Middle frontal gyrus (tissue), 1 donor: Measurements from ENCODE around the gene LRRC74B.

Experiments
- DNase-seq: peaks from one replicate; pipeline ENCODE4 v3.0.0-alpha.2; 2015; ENCODE audit warnings: low spot score; ENCODE audit errors: extremely low spot score

Gene LRRC74B

DNA sequence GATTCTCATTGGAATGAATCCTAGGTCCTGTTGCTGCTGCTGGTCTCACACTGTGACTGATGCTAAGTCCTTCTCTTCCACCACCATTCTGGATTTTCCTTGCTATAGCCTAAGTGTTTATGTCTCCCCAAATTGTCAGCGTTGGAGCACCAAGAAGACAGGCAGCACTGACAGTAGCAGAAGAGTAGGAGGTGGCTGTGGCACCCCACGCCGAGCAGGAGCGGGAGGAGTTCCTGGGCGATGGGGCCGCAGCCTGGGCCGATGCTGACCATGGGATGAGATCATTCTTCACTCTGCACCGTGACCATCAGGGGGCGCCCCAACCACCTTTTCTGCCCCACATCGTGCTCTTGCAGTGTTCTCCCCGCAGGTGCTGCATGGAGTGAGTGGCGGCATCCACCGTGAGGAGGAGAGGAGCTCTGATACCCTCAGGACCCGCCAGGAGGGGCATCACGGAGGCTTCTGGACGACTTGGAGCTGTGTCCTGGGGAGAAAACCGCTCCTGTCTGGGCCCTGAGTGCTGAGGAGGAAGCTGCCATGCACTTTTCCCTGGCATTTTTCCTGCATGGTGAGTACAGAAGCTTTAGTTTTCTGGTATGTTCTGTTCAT, 57.0 kb downstream of the LRRC74B start:
- DNase-seq: peak; percentile 29

DNA sequence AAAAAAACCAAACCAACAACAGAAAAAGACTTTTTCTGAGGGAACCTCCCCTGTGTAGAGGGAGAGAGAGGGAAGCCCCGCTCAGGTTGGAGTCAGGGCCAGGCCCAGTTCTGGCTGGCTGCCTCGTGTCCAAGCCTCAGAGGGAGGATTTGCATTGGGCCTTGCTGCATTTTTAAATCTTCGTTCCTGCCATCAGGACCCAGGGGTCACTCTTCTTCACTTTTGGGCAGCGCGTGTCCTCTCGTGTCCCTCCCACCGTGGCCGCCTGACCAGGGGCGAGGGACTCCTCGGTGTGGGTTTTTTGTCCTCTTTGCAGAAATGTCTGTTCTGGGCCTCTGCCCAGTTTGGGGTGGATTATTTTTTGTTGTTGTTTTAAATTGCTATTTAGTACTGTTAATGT, 57.9 kb downstream of the LRRC74B start:
- DNase-seq: no peak

DNA sequence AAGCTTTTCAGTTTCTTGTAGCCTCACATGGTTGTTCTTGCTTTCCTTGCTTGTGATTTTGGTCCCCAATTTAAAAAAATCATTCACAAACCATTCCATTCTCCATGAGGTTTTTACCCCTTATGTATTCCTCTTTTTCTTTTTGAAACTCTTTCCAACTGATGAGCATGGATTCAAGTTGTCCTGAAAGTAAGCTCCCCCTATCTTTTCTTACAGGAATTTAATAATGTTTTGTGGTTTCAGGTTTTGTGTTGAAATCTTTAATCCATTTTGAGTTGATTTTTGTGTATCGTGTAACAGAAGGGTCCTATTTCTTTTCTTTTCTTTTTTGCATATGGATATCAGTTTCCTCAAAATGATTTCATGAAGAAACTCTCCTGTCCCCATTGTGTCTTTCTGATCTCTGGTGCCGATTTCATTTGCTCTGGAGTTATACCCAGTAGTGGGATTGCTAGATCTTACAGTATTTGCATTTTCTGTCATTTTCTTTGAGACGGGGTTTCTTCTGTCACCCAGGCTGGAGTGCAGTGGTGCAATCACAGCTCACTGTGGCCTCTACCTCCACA, 58.5 kb downstream of the LRRC74B start:
- DNase-seq: no peak

DNA sequence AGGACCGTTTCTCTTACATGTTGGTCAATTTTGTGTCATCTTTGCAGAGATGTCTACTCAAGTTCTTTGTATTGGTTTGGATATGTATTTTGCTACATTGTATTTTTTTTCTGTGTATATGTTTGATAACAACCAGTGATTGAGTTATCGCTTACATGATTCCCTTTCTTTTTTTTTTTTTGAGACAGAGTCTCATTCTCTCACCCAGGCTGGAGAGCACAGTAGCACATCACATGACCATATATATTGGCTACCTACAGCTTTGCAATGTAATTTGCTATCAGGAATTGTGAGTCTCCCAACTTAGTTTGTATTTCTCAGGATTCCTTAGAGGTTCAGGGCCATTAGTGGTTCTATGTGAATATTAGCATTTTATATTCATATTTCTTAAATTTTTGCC, 59.5 kb downstream of the LRRC74B start:
- no peak for DNase-seq

DNA sequence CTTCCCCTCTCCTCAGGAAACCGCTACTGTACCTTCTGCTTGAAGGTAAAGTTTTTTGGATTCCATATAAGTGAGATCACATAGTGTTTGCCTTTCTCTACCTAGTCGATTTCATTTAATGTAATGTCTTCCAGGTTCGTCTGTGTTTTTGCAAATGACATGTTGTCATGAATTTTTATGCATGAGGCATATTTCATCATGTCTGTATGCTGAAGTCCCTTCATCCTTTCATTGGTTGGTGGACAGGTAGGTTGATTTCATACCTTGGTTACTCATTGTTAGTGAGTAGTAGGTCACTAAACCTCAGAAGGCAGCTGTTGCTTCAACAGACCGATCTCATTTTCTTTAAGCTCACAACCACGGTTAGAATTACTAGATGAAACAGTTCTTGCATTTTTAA, 60.3 kb downstream of the LRRC74B start:
- no peak for DNase-seq

DNA sequence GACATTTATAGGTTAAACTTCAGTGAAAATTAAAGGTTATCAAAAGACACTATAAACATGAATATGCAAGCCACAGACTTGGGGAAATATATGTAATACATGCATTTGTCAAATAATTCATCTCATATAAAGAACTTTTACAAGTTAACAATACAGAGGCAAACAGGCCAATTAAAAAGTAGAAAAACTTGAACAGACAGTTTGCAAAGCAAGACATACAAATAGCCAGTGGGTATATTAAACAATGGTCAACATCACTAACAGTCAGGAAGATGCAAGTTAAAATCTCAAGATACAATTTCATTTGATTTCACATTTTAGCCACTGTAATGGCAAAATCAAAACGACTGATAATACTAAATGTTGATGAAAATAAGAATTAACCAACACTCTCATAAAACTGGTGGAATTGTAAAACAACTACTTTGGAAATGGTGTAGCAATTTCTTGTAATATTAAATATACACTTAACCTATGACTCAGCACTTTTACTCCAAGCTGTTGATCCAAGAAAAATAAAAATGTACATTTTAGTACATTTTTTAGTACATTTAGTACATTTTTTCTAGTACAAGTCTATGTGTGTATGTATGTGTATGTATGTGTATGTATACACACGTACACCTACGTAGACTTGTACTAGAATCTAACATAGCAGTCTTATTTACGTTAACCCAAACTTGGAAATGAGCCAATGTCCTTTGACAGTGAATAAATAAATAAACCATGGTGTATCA, 62.8 kb downstream of the LRRC74B start:
- DNase-seq: no peak
